GM18907 (cell line): Measurements from ENCODE around the gene GFER.
A peak's percentile ranks its signal among the peaks of the same experiment; 100 is the strongest.

ENCODE experiments used
- ATAC-seq: cut with Tn5 transposase; IDR thresholded peaks from one replicate; pipeline ENCODE4 v1.9.1; 2021; ENCODE audit warnings: mild to moderate bottlenecking, moderate library complexity; ENCODE audit not compliant: unreplicated experiment

The GFER gene

DNA sequence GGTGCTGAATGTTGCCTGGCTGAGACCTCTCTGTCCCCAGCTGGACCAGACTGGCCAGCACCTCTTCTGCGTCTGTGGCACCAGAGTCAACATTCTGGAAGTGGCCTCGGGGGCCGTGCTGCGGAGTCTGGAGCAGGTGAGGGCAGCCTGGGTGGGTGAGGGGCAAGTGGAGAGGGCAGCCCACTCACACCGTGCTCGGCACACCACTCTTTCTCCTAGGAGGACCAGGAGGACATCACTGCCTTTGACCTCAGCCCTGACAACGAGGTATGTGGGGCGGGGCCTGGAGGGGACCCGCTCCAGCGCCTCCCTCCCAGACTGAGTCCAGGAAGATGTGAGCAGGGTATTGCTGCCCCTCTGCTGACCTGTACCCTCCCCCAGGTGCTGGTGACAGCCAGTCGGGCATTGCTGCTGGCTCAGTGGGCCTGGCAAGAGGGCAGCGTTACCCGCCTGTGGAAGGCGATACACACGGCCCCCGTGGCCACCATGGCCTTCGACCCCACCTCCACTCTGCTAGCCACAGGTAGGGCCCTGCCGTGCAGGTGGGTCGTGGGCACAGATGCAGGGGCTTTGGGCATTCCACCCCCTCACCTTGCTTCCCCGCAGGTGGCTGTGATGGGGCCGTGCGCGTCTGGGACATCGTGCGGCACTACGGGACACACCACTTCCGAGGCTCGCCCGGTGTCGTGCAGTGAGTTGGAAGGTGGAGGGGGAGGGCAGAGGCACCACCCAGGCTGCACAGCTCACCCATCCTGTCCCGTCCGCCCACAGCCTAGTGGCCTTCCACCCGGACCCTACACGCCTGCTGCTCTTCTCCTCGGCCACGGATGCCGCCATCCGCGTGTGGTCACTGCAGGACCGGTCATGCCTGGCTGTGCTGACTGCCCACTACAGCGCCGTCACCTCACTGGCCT, 9.6 kb upstream of the GFER start:
- ATAC-seq = no peak

- ATAC-seq = no peak
Measured at GRCh38 chr16:1975432-1976215, 8.4 kb upstream of the GFER start.

DNA sequence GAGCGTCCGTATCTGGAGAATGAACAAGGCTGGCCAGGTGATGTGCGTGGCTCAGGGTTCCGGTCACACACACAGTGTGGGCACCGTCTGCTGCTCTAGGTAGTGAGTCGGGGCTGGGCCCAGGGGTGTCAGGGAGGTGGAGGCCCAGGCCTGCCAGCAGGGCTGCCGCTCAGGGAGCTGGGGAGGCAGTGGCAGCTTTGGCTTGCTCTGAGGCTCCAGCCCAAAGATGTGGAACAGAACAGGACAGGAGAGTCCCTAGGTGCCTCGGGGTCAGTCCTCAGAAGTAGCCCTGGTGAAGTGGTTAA, 7.8 kb upstream of the GFER start:
- no peak for ATAC-seq

GRCh38 chr16:1976951-1977874, 6.8 kb upstream of the GFER start:
- no peak for ATAC-seq

DNA sequence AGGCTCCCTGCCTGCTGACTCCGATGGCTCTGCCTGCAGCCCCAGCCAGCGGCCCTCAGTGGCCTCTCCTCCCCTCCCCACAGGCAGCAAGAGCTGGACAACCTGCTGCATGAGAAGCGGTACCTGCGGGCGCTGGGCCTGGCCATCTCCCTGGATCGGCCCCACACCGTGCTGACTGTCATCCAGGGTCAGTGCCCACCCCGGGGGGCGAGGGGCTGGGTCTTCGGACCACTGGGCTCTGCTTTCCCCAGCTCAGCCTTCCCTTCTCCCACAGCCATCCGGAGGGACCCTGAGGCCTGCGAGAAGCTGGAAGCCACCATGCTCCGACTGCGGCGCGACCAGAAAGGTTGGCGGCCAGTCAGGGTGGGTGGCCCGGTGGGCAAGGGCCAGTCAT, 6.1 kb upstream of the GFER start:
- ATAC-seq = no peak

DNA sequence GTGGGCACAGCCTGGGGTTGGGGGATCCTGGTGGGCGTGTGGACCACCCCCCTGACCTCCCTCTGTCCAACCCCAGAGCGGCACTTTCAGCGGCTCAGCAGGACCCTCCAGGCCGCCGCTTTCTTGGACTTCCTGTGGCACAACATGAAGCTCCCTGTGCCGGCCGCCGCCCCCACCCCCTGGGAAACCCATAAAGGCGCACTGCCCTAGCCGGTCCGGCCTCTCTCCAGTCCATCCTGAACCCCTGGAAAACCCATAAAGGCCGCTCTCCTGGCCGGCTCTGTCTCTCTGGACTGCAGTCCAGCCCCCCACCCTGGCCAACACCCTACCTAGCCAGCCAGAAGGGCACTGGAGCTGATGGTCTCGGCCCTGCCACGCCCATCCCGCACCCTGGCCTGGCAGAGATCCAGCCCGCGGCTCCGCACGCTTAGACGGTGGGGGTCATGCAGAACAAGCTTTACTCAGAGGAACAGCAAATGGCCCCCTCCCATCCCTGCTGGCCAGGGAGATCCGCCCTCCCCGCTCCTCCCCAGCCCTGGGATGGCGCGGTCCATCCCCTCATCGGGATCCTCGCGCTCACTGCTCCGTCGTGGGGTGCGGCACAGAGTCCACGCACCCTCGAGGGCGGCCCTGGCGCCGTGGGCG, 5.4 kb upstream of the GFER start:
- ATAC-seq = no peak

GRCh38 chr16:1979271-1980029, 4.5 kb upstream of the GFER start:
- ATAC-seq = no peak

GRCh38 chr16:1980030-1980769, 3.8 kb upstream of the GFER start:
- no peak for ATAC-seq

- no peak for ATAC-seq
Measured at GRCh38 chr16:1980770-1981087, 3.3 kb upstream of the GFER start.

DNA sequence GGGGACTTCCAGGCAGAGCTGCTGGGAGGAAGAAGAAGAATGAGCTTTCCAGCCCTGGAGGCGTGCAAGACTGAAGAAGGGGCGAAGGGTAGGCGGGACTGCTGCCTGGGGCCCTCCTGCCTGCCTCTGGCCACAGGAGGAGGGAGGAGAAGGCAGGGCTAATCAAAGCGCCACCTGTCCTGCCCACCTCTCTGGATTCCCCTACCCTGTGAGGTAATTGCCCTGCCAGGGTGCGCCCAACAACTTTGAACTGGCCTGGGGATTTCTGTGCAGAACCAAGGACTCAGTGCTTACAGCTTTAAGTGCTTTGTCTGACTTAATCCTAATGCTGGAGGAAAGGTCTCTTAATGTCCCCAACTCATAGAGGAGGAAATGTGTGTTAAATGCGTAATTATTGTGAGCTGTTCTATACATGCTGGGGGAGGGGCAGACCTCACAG, 2.6 kb upstream of the GFER start, which contains the start of gene NOXO1:
TSS of gene NOXO1 (minus strand) at position 72 of the 439 bp plus-strand sequence. CDS start 290 bp downstream, outside the sequence.
- no peak for ATAC-seq

DNA sequence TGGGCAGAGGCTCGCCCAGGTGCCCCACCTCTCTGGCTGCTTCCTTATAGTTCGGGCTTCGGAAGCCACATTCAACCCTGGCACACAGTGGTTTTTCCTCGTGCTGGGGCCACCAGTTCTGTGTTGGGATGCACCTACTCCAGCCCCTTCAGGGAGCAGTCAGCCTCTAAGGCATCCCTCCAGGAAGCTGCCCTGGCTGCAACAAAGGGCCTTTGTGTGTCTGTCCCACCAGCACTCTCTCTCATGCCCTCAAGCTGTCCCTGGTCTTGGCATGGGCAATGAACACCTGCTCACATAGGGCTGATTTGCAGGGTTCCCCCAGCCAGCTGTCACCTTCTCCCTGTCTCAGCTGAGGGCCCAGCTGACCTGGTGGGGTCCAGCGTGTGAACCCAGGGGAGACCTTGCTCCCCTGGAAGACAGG, 2.0 kb upstream of the GFER start:
- ATAC-seq = no peak

DNA sequence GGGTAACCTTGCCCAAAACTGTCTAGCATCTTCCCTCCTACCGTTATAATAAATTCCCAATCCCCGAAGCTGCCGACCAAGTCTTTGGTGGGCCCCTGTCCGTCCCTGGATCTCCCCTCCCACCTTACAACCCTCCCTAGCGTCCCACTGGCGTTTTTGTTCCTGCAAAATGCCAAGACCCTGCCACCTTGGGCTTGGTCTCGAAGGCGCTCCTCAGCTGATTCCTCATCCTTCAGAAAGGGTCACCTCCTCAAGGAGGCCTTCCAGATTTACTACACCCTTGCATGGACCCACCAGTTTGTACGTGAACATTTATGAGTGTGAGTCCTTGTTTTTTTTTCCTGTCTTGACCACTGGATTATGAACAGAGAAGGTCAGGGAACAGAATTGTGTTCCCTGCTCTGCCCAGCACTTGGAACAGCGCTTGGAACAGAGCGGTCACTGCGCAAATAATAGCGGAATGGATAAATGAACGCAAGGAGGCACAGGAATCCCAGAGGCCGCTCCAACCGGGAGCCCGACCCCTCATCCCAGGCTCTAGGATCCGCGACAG, 926 bp upstream of the GFER start:
- no peak for ATAC-seq

- peak; percentile 6 for ATAC-seq
Measured at GRCh38 chr16:1984347-1985225, 593 bp downstream of the GFER start.

- no peak for ATAC-seq
Measured at GRCh38 chr16:1985466-1986150, 1.6 kb downstream of the GFER start.

GRCh38 chr16:1987198-1987597, 3.2 kb downstream of the GFER start:
- ATAC-seq = no peak

- ATAC-seq = no peak
Measured at GRCh38 chr16:1989209-1990100, 5.5 kb downstream of the GFER start, which contains the start of gene SYNGR3. Gene SYNGR3 (plus strand): TSS chr16:1989970. CDS start chr16:1990103, 133 bp downstream.

GRCh38 chr16:1990101-1990350, 6.0 kb downstream of the GFER start:
- no peak for ATAC-seq
